HG03135 (cell line): ENCODE measurements around the gene UBL5.
"Not testable (repeated sequence)": the region's sequence is repeated elsewhere in the genome, so short reads cannot be mapped to it uniquely, and the experiment has no call there.

Source experiments
- ATAC-seq: cut with Tn5 transposase; IDR thresholded peaks from one replicate; pipeline ENCODE4 v1.9.1; 2021; ENCODE audit warnings: mild to moderate bottlenecking, moderate library complexity; ENCODE audit not compliant: unreplicated experiment

The UBL5 gene

GRCh38 chr19:9827289-9828238 is at the start of gene UBL5:
TSS of gene UBL5 (plus strand) at chr19:9827918. CDS start at chr19:9828338, 420 bp downstream.
- ATAC-seq: peak; percentile 85

GRCh38 chr19:9782338-9782737 is 45.4 kb upstream of the UBL5 start:
- no peak for ATAC-seq

DNA sequence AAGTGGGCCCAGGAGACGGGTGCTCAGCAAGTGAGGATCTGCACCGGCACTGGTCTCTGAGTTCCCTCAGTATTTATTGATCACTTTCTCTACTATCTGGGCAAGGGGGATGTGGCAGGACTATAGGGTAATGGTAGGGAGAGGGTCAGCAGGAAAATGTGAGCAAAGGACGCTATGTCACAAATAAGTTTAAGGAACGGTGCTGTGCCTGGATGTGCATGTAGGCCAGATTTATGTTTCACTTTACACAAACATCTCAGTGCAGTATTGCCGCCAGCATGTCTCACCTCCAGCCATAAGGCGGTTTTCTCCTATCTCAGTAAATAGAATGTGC is 43.6 kb upstream of the UBL5 start:
- not testable (repeated sequence) for ATAC-seq

DNA sequence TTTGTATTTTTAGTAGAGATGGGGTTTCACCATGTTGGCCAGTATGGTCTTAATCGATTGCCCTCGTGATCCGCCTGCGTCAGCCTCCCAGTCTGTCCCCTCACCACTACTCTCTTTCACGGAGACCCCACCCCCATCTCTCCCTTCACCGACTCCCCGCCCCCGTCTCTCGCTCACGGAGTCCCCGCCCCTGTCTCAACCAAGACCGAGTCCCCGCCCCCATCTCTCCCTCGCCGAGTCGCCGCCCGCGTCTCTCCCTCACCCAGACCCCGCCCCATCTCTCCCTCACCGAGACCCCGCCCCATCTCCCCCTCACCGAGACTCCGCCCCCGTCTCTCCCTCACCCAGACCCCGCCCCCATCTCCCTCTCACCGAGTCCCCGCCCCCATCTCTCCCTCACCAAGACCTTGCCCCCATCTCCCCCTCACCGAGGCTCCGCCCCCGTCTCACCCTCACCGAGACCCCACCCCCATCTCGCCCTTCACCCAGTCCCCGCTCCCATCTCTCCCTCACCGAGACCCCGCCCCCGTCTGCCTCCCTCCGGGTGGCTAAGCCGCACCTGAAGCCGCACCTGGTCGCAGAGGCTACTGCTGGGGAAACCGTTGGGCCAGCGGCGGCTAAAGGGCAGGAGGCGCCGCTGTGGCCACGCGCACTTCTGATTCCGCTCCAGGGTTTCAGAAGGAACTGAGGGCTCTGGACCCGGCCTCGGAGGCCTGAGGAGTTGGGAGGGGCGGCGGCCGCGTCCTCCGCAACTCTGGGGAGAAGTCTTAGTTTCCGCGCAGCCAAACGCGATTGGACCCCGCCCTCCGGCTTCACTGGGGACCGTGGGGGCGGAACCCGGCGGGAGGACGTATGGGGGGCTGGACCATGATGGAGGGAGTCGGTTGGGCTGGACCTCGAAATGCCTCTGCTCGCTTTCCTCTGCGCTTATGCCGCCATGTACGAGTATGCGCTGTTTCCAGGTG is 42.1 kb upstream of the UBL5 start:
- ATAC-seq: peak; percentile 77

GRCh38 chr19:9786342-9786741 is 41.4 kb upstream of the UBL5 start:
- no peak for ATAC-seq

DNA sequence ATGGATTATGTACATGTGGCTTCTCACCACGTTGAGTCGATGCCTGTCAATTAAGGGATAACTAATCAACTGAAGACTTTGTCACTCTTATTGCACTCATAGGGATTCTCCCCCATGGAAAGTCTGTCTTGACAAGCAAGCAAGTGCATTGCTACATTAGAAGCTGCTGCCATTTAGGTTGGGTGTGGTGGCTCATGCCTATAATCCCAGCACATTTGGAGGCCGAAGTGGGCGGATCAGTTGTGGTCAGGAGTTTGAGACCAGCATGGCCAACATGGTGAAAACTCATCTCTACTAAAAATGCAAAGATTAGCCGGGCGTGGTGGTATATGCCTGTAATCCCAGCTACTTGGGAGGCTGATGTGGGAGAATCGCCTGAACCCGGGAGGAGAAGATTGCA is 40.9 kb upstream of the UBL5 start:
- ATAC-seq: no peak

- not testable (repeated sequence) for ATAC-seq
These were observed 39.1 kb upstream of the UBL5 start for GRCh38 chr19:9788604-9789003.

- ATAC-seq: no peak
These were observed 38.7 kb upstream of the UBL5 start for GRCh38 chr19:9789066-9789465.

- not testable (repeated sequence) for ATAC-seq
These were observed 38.1 kb upstream of the UBL5 start for GRCh38 chr19:9789579-9789978.

DNA sequence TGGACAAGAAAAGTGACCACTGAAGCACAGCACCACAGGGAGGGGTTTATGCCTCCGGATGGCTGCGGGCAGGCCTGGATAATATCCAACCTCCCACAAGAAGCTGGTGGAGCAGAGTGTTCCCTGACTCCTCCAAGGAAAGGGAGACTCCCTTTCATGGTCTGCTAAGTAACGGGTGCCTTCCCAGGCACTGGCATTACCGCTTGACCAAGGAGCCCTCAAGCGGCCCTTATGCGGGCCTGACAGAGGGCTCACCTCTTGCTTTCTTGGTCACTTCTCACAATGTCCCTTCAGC is 36.7 kb upstream of the UBL5 start:
- not testable (repeated sequence) for ATAC-seq

DNA sequence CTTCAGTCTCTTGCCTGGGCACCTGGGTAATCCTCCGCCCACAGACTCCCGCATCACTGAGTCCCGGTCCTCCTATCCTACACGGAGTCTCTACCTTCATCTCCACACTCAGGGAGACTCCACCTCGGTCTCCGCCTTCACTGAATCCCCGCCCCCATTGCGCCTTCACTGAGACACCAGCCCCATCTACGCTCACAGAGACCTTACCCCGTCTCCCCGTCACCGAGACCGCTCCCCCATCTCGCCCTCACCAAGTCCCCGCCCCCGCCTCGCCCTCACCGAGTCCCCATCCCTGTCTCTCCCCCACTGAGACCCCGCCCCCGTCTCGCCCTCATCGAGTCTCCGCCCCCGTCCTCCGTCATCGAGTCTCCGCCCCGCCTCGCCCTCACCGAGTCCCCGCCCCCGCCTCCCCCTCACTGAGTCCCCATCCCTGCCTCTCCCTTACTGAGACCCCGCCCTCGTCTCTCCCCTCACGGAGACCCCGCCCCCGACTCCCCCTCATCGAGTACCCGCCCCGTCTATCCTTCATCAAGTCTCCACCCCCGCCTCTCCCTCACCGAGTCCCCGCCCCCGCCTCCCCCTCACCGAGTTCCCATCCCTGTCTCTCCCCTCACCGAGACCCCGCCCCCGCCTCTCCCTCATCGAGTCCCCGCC is 36.0 kb upstream of the UBL5 start:
- ATAC-seq: no peak

GRCh38 chr19:9792206-9793070 is 35.3 kb upstream of the UBL5 start:
- peak; percentile 55 for ATAC-seq

DNA sequence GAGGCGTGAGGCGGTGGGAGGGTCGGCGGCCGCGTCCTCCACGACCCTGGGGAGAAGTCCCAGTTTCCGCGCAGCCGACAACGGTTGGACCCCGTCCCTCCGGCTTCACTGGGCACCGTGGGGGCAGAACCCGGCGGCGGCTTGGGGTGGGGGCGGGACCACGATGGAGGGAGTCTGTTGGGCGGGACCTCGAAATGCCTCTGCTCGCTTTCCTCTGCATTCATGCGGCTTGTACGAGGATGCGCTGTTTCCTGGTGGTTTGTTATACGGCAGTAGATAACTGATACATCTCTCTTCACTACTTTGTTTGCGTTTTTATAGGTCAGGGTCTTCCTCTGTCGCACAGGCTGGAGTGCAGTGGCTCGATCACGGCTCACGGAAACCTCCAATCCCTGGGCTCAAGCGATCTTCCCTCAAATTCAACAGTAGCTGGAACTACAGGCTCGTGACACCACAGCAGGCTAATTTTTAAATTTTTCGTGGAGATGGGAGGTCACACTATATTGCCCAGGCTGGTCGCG is 34.6 kb upstream of the UBL5 start:
- peak; percentile 12 for ATAC-seq

- ATAC-seq: no peak
These were observed 31.5 kb upstream of the UBL5 start for GRCh38 chr19:9796113-9796773.

DNA sequence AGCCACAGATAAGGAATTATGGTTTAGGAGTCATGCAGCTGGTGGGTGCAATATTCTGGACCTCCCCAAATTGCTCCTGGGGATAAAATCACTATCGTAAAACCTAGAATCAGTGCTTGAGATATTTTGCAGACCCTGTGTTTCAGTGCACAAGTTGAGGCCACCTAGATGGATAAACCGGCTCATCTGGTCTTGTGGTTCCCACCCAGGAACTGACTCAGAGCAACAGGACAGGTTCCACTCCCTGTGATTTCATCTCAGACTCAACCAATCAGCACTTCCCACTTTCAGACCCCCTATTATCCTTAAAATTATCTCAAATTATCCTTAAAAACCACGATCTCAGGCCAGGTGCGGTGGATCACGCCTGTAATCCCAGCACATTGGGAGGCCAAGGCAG is 29.8 kb upstream of the UBL5 start:
- no peak for ATAC-seq

- ATAC-seq: no peak
These were observed 28.6 kb upstream of the UBL5 start for GRCh38 chr19:9799162-9799561.

DNA sequence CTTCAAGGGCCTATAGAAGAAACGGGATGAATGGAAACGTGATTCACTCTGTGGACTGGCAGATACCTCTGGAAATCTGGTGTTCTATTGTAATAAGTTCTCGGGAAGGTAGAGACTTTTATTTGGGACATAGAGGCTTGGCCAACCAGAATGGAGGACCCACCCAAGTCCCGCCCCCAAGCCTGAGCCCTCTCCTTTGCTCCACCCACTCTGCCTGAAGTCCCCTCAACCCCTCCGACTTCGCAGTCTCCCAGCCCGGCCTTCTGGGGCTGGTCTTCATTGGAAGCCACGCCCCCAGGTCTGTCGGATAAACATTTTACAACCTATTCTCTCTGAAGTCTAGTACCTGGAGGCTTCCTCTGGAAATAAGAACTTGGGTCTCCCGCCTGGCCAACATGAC is 25.7 kb upstream of the UBL5 start:
- ATAC-seq: no peak

DNA sequence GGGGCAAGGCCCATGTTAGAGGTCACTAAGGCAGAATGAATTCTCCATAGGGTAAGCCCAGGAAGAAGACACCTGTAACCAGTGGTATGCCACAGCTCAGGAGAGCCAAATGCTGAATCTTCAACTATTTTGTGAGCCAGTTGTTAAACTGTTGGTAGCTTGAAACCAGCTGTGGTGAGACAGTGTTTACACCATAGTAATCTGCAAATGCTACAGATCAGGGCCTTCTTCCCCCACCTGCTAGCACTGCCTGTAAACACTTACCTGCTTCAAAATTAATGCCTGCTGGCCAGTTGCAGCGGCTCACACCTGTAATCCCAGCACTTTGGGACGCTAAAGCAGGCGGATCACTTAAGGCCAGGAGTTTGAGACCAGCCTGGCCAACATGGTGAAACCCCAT is 20.9 kb upstream of the UBL5 start:
- ATAC-seq: no peak
